NCI-H2171 (cell line): ENCODE data around the gene SLC7A14.

Experiments
- DNase-seq: peaks from one replicate; lab custom pipeline; 2025; lab: John Stamatoyannopoulos, UW

The SLC7A14 gene

DNA sequence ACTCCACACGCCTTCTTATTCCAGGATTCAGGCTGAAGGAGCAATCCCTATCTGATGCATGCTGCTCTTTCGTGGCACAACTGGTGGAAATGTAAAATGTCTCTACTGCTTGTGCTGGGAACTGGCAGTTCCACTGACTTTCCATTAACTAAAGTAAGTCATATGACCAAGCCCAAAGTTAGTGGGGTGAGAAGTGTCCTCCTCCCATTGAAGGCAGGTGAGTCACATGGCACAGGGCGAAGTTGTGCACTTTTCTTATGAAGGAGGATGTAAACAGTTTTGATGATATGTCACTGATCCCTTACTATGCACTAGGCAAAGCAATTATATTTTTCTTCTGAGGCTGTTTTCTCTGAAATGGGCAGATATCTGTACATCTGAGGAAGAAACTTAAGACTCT, 51.6 kb downstream of the SLC7A14 start:
- DNase-seq, result no peak

DNA sequence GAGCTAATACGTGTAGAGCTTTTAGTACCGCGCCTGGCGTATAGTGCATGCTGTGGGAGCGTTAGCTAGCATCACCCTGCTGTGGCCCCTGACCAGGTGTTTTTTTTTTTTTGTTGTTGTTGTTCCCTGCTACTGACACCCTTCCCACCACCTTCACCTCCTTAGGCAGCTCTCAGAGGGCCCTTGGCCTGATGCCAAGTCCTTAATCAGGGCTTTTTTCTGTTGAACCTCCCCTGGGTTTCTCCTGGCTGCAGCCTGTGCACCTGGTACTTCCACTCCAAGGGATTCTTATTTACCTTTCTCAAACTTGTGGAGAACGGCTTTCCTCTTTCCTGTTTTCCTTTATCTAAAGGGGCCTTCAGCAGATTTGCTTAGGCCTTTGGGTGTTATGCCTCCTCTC, 53.3 kb downstream of the SLC7A14 start:
- DNase-seq, result peak; percentile 88

- no peak for DNase-seq
Observed at GRCh38 chr3:170531657-170532335, 54.1 kb downstream of the SLC7A14 start.

DNA sequence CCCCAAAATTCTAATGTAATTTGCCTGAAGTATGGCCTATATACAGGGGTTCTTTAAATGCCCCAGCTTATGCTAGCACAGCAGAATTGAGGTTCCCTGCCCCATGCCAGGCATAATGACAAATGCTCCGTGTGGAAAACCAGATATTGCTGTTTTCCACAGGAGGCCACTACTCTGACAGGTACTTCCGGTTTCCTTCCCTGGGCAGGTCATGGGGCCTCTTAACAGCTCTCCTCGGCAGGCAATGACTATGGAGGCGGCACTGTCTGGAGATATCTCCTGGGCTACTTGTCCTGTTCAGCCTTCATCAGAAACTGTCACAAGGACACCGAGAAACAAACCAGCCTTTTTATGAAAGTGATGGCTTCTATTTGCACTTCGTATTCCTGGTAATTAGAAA, 54.8 kb downstream of the SLC7A14 start:
- no peak for DNase-seq

- no peak for DNase-seq
Observed at GRCh38 chr3:170529912-170530311, 56.0 kb downstream of the SLC7A14 start.

- peak; percentile 54 for DNase-seq
Observed at GRCh38 chr3:170529346-170529745, 56.5 kb downstream of the SLC7A14 start.

- DNase-seq, result peak; percentile 86
Observed at GRCh38 chr3:170528726-170529125, 57.1 kb downstream of the SLC7A14 start.

DNA sequence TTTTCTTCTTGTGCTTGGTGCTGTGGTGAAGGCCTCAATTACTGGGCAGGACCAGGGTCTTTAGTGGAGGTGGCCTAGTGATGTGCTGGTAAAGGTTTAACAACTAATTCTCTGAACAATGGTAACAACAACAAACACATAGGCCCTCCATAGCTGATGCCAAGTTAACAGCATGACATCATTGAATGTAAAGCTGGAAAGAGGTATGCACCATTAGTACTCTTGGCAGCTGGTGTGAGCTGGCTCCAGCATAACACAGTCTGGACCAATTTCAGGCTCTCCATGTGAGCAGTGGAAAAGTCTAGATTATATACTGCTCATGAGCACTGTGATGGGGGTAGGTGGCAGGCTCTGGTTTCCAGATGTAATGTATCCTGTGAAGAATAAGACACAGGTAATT, 61.8 kb downstream of the SLC7A14 start:
- no peak for DNase-seq

- DNase-seq, result no peak
Observed at GRCh38 chr3:170523248-170523647, 62.6 kb downstream of the SLC7A14 start.

DNA sequence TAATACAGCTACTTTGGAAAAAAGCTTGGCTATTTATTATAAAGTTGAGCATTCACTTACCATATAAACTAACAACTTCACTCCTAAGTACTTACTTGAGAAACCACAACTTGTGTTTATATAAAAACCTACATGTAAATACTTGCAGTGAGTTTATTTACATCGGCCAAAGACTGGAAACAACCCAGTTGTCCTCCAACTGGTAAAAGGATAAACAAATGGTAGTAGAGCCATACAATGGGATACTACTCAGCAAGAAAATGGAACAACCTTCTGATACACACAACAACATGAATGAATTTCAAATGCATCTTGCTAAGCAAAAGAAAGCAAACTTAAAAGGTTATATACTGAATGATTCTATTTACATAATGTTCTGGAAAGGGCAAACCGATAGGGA, 63.7 kb downstream of the SLC7A14 start:
- DNase-seq, result no peak

- no peak for DNase-seq
Observed at GRCh38 chr3:170520996-170521395, 64.9 kb downstream of the SLC7A14 start.

GRCh38 chr3:170517242-170517945, 68.5 kb downstream of the SLC7A14 start:
- DNase-seq, result peak; percentile 63

DNA sequence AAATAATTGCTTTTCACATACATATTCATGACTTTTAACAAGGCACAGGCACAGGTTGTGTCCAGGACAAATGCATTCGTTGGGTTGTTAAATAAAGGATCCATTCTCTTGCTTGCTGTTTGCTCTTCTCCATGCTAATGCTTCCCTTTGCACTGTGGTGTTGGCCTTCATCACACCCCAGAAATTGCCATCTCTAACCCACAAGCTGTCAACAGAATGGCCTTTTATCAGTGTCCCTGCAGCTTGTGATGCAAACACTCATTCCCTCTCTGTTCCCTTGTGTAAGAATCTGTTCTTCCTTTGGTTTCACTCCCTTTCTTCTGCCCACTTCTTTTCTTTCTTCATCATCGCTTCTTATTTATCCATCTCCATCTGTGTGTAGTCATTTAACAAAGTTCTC, 72.2 kb downstream of the SLC7A14 start:
- DNase-seq, result no peak

DNA sequence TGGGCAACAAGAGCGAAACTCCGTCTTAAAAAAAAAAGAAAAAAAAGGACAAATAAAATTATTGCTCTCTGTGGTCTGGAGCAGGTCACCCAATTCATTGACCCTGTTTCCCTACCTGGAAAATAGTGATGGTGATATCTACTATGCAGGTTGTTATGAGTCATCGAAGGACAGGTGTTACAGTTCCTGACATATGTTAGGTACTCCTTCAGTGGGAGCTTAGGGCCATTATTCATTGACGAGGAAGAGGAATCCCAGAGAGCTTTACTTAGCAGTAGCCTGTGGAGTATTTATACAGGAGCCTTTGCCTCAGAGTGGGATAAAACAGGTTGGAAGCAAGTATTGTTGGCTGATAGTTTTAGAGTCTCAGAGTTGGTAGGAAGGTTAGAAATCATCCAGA, 74.5 kb downstream of the SLC7A14 start:
- peak; percentile 35 for DNase-seq

DNA sequence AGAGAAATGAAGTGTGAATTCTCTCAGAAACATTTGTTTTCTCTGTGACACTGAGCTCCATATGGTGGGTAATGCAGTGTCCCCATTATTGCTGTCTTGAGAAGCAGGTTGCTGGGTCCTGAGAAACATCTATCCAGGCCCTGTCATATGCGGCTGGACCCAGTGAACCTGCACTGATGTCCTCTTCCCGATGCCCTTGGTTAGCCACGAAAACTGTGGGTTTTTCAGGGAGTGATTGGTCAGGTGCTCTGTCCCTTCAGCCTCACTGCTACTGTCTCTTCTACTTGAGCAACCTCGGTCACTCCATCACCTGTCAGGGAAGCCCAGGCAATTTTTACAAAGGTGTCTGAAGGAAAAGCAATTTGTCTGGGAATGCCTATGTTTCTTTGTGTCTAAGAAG, 77.0 kb downstream of the SLC7A14 start:
- DNase-seq, result no peak

- no peak for DNase-seq
Observed at GRCh38 chr3:170508291-170508690, 77.6 kb downstream of the SLC7A14 start.

DNA sequence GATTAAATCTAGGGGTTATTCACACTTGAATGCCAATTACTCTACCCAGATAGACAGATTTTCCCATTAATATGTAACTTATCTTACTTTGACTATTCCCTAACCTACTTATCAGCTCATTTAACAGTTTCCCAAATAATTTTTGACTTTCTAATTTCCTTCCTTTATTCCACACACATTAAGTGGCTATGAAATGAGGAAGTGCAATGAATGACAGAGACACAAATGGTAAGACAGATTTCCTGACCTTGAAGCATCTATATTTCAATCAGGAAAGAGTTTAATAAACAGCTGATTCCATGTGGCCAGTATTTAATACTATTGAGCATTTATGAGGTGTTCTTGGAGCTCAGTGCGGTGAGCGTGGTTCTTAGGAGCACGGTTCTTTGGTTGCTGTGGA, 78.8 kb downstream of the SLC7A14 start:
- no peak for DNase-seq

DNA sequence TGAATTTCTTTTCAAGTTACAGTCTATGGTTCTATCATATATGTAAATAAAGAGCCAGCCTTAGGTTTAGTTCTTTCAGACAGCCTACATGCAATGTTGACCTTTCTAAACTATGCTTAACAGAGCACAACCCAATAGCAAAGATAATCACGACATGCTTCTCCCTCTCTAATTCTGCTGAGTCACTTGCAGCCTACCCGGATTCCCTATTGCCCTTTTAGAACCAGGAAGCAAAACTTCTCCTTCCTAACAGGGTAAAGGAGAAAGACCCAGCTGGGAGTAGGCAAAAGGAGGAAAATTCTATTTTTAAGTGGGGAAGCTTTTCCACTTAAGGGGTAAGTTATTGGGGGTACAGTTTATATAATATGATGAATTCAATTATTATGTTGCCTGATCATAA, 79.3 kb downstream of the SLC7A14 start:
- DNase-seq, result no peak

DNA sequence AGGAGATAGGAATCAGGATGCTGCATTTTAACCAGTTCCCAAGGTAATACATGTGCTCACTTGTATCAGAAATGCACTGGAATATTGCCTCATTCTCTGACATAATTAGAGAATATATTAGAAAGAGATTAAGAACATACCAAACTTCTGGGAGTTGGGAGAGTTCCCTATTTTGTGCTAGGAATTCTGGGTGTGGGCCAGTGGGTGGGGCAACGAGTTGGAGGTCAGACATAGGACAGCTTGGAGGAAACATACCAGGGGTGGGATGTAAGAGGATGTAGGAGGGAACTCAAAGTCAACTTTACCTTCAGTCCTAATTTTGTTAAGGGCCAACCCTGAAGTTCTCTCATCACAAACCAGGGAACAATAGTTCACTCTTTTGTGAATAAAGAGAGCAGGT, 83.6 kb downstream of the SLC7A14 start:
- no peak for DNase-seq

DNA sequence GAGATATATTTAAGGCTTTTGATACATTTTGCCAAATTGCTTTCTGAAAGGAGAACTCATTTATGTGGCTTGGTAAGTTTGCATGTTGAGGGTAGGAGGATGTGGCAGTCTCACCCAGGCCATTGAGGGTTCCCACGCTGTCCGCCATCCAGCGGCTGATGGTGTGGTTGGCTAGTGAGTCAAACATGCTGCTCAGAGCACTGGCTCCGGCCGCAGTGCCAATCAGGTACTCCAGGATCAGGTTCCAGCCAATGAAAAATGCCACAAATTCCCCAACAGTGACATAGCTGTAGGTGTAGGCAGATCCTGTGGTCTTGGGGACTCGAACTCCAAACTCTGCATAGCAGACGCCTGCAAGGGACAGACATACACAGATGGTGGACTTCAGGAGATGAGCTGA, 84.9 kb downstream of the SLC7A14 start:
- DNase-seq, result no peak

GRCh38 chr3:170500462-170500861, 85.4 kb downstream of the SLC7A14 start:
- DNase-seq, result no peak

- DNase-seq, result no peak
Observed at GRCh38 chr3:170499562-170500156, 86.2 kb downstream of the SLC7A14 start.
